NCI-H1930 (cell line): Measurements from ENCODE around the gene PACRG.

Experiments used
- DNase-seq, 2 experiments: peaks; one replicate each; lab custom pipeline; 2025; lab: John Stamatoyannopoulos, UW

Gene PACRG

DNA sequence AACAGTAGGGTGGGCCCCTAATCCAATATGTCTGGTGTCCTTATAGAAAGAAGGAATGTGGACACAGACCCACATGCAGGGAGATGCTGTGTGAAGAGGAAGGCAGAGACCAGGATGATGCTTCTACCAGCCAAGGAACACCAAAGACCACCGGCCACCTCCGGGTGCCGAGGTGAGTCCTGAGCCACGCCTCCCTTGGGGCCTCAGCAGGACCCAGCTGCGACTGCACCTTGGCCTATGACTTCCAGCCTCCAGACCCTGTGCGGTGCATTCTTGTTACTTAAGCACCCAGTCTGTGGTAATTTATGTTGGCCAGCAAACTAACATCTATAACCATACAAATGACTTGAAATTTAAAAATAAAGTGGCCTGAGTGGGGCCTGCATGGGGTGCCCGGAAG, 607.3 kb downstream of the PACRG start:
- DNase-seq, result no peak

DNA sequence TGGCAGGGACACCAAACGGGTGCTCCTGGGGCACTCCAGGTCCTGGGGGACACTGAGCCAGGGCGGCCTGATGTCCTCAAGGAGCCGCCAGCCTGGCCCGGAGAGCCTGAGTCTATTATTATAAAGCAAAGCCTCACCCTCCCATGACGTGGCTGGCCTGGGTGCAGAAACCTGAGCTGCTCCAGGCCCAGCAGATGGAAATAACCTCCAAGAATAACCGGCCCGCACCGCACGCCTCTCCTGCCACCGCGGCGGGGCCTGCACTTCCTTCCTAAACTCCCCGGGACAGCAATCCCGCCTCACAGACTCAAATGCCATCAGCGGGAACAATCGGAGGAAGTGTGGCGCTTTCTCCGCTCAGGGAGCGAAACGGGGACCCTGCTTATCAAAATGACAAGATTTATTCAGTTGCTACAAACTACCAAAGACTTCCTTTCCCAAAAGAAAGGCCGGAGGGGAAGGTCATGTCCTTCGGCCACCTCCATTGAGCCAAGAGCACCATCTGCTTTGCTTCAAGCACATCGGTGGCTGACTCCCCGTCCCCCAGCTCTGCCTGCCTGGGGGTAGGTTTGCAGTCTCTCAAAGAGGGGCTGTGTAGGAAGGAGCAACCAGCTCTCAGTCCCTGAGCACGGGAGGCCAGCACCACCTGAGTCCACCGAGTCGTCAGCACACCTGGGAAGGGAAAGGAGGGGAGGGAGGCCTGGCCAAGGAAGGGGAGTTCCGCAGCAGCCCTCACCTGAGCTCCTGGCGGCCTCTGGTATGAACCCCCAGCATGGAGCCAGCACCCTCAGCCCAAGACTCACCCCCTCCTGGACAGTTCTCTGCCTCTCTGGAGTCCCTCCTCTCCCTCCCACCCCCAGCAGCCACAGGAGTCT, 608.1 kb downstream of the PACRG start:
- no peak for DNase-seq

DNA sequence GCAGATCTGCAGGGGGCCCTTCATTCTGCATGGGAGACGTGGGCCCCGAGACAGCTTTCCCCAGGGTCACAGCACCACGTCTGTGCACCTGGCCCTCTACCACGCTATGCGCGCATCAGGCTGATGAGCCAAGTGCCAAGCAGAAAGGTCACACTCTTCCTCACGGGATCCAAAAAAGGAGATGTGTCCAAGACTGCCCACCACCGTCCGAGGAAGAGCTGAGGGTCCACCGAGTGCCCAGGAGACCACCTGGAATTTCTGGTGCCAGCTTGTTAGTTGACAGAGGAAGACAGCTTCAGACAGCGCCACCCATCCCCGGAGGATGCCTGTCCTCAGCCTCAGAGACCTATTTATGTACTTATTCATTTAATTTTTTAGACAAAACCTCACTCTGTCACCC, 609.2 kb downstream of the PACRG start:
- DNase-seq, result no peak

DNA sequence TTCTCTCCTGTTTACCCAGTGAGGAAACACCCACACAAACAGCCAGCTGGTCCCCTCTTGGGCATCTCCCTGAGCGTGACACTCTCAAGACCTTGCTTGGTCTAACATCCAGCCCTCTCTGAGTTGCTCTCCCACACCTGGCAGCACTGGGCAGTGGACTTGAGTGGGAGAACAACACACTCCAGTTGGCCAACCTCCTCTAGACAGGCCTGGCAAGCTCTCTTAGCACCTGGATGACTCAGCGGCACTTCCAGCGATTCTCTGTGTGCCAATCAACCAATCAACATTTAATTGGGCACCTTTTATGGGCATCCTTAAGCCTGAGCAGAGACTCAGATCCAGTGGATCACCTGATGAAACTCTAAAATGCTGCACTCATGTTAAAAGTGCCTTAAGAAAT, 610.2 kb downstream of the PACRG start:
- DNase-seq, result no peak

DNA sequence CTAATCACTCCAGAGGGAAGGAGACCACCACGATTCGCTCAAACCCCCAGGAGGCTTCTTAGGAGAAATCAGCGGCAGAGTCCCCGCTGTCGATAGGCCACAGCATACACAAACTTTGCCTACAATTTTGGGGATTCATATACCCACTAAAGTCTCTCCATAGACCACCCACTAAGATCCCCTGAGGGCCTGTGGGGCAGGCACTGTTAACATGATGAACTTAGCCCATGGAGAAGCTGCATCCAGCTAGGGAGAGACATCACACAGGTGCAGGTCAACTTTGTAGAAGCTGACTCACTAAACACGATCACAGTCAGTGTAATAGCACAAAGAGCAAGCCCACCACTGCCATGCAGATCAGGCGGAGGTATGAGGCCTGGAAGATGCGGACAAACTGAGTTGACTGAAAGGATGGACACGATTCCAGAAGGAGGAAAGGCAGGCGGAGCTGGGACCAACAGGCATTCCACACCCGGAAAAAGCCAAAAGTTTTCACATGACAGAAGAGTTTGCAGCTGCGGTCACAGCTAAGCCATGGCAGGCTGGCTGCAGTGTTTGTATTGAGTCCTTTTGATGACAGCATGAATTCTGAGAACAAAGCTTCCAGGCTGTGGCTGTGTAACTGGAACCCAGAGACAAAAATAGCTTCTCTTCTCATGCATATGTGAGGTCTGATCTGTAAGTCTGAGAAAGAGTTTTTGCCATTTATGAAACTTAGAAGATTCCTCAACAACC, 611.1 kb downstream of the PACRG start:
- no peak for DNase-seq

DNA sequence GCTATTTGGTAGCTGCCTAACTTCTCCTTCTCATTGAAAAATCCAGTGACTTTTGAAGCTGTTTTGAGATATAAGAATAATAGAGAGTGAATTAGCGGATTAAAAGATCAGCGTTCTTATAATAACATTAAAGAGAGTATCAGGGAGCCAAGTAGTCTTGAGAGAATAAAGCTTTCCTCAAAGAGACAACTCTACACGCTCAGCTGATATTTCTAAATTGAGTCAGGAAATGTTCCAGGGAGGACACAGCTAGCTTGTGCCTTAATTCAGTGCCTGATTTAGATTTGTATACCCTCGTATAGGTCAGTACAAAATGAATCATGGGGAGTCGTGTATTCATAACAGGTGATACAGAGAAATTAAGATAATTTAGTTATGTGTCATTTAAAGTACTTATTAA, 611.7 kb downstream of the PACRG start:
- DNase-seq, result no peak

DNA sequence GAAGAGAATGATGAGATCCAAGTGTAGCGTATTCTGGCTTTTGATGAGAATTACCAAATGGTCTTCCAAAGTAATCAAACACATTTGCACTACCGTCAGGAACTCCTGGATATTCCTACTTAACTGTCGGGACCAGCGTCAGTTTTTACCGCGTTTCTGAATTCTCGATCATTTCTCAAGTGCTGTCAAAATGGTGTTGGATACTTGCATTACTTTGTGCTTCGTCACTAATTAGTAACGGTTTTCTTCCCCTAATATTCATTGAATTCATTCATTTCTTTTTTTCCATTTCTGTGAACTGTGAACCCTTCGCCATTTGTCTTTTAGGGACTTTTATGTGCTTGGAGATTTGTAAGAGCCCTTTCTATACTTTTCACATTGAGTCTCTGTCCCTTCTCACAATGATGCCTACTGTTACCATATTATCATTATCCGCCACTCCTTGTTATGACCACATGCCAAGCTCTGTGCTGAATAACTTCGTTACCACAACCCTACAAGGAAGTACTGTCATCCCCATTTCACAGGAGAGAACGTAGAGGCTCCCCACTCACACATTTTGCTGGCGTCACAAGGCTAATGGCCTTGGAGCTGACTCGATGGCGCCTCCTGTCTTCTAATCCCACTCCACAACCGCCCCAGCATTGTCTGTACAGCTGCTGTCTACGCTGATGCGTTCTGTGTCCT, 612.6 kb downstream of the PACRG start:
- DNase-seq, result no peak

DNA sequence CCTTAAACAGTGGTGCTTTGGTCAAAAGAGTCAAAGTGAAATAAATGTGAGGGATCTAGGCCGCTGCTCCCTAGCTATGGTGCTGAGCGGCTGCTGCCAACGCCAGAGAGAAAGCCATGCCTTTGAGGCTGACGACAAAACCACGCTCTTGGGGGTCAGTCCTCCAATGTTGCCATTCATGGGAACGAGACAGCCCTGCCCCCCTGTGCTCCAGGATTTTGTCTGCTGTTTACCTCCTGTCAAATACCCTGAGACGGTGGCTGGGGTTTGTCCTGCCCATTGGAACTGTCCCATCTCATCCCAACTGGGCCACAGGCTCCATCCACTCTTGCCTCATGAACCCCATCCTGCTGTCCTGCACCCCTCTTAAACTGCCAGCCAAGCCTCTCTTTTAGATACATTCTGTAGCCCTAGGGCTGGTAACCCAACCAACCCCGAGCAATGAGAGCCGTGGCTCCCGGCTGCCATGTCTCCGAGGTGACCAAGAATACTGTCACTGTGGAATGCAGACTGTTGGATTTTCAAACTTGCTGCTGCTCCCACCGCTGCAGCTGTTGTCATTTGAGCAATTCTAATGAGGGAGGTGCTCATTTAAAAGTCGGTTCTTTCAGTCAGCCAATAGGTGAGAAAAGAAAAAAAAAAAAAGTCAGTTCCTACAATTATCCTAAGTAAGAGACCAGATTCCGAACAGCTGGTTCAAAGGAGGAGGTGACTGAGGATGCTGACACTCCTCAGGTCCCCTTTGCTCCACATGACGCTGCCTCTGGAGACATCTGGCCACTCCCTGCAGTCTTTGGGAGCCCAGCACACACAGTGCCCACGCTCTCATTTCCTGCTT, 613.7 kb downstream of the PACRG start:
- no peak for DNase-seq

DNA sequence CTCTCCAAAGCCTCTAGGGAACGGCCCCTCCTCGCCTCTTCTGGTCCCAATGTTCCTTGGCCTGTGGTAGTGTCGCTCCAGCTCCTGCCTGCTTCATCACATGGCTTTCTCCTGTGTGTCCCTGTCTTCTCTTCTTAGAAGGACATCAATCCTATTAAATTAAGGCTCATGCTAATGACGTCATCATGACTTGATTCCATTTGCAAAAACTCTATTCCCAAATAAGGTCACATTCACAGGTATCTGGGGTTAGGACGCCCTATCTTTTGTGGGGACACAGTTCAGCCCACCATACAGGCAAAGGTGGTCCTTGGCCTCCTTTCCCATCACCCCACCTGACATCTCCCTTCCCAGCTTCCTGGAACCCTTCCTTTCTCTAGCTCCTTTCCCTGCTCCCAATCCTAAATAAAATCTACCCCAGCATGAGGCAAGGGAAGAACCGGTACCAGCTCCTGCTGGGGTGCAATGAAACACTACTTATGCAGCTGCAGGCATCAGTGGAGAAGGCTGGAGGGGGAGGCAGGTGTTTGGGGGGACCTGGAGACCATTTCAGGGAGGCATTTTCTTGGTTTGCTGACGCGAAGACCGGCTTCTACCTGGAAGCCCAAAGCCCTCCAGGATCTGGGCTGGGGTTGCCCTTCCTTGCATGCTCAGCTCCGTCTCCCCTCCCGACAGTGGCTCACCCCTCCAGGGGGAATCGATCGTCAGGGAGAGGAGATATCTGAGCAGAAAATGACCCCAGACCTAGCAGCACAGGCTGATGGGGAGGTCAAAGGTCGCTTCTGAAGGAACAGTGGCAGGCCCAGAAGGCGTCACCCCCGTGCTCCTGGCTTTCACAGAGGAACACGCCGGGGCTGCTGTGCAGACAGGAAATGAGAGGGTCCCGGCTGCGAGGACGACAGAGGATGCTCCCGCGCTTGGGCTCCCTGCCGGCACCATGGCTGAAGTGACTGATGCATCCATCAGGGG, 615.1 kb downstream of the PACRG start:
- no peak for DNase-seq

DNA sequence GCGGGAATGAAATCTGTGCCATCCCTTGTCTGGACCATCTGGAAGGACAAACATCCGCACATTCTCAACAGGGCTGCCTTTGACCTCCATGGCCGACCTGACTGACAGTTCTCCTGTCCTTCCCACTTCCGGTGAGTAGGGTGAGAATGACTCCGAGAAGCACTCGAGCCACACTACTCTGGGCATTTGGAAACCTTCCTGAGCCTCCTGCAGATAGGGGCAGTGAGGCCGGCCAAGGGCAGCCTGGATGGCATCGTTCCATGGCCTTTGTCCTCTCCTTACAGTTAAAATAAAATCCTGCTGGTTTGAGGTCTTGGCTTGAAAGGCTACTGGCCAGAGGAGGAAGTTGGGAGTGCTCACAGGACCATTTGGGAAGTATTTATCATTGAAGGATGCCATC, 615.8 kb downstream of the PACRG start:
- DNase-seq, result no peak

DNA sequence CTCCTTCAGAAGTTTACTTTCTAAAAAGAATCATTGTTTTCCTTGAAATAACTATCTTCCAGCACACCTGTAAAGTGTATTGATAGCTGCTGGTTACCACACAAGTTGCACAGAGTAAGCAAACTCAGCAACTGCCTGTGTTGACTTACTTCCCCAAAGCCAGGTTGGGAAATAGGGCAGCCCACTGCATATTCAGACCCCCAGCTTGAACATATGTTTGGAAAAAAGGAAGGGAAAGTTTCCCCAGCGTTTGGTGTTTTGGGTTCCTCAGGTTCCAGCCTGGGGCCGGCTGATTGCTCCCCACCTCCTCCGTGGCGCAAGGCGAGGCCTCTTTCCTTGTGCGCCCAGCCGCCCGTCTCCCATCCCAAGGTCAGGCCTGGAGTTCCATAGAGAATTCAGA, 616.6 kb downstream of the PACRG start:
- no peak for DNase-seq

DNA sequence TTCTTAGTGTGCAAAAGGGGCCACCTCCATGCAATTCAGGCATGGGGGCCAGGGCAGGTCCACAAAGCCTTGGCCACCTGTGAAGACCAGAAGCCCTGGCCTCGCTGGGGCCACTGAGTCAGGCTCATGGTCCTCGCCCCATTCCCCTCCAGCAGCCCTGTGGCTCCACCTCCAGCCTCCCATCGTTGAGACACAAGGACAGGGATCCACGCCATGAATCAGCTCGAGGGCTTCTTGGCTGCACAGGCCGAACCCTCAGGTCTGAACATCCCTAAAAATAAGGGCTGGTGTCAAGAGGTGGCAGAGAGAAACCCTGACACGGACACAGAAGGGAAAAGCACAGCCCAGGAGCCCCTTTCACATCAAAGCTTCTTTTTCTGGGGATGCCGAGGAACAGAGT, 618.2 kb downstream of the PACRG start:
- no peak for DNase-seq

DNA sequence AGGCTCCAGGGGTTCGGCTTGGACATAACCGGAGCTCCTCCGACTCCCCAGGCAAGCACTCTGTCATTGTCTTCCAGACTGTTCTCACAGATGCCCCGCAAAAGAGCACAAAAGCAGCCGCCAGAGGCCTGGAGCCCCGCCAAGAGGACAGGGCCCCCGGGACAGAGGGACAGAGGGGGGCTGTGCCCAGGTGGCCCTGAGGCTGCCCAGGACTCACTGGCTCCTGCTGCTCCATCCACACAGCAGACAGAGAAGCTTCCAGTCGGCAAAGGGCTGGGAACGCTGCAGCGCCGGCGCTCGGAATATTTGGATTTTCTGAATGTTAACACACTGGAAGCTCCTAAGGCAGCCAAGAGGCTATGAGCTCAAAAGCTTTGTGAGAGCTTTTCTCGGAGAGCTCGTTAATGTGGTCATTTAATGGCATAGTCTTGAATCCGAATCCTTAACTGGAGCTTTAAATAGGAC, 618.8 kb downstream of the PACRG start:
- no peak for DNase-seq

DNA sequence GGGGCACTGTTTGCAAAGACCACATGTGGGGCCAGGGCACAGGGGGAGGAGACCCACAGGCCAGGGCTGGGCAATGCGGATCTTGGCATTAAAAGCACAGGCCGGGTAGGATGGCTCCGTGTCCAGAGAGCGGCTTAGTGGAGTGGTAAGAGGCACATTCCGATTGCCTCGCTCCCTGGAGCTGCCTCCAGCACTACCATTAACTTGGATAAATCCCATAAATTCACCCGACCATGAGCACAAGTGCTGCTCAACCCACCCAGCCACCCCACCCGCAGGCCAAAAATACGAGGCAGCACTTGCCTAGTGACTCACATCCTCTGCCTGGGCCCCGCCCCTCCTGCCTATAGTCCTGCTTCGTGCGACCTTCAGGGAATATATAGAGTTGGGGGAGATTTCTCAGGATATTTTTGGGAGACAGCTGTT, 619.3 kb downstream of the PACRG start:
- no peak for DNase-seq

DNA sequence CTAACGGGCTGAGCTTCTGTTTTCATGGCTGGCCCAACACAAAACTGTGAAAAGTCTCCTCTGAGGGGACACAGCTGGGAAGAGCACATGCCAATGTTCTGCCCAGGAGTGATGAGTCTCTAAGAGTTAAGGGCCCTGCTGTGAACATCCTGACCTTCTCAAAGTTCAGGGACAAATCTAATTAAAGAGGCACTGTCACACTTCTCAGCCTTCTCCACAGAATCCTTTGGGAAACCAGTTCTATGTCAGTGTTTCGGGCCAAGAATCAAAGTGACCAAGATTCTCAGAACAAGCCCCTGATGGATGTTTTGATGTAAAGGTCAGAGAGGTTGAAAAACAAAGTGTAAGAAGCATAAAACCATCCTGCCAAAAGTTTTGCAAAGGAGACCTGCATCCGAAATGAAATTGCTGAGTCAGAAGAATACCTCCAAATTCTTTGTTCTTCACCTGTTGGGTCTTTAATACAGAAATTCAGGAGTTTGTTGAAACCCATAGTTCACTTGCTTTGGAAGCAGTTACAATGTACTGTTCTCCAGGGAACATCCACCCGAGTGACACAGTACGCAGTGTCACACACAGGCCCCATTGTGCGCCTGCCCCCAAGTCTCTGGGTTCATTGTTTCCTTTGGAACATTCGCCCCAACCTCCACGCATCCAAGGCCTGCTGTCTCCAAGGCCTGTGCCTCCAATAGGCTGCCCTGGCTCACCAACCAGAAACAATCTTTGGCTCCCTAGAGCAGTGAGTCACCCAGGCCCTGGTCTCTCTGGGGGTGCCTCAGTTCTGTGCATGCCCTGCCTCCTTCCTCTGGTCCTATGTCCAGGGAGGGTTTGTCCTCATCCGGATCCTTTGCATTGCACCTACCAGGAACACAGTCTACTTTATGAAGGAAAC, 621.3 kb downstream of the PACRG start:
- no peak for DNase-seq

DNA sequence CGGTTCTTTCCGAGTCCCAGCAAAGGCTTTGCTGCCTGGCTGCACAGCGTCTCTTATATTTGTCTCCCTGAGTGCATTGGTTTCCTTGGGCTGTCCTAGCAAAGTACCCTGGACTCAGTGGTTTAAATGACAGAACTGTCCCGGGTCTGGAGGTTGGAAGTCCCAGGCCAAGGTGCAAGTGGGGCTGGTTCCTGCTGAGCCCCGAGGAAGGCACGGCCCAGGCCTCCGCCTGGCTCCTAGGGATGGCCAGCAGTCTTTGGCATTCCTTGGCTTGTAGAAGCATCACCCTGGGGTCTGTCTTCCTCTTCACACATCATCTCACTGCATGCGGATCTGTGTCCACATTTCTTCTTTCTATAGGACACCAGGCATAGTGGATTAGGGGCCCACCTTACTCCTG, 621.9 kb downstream of the PACRG start:
- DNase-seq, result no peak

DNA sequence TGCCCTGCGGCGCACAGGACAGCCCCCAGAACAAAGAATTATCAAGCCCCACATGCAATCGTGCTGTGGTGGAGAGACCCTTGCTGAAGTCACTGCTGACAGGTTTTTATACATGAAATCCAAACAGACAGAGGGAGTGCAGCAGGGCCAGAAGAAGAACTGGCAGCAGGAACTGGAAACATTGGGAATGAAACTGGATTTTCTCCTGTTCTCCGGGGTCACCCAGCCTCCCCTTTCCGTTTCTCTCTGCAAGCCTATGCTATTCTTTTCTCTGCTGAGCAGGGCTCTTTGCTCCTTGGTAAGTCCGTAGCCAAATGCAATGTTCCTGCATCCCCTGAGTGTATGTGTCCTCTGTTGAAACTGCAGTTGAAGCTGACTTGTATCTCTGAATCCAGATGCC, 623.2 kb downstream of the PACRG start:
- DNase-seq, result no peak

DNA sequence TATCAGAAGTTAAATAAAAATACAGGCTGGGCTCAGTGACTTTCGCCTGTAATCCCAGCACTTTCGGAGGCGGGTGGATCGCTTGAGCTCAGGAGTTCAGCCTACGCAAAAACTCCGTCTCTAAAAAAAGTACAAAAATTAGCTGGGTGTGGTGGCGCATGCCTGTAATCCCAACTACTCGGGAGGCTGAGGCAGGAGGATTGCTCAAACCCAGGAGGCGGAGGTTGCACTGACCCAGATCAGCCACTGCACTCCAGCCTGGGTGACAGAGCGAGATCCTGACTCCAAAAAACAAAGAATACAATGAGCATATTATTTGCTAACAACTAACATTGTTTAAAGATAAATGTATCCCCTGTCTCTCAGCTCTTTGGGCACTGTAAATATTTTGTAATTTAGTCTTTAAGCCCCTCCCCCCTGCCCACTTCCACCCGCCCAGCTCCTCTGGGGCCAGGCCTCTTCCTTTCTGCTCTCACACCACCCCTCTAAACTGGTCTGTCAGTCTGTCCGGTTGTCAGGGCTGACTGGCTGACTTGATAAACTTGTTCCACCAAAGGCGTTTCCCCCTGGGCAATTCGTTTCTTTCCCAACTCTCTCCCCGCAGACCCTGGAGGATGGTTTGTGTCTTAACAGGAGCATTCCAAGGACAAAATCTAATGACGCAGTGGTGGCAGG, 624.4 kb downstream of the PACRG start:
- DNase-seq, result no peak

DNA sequence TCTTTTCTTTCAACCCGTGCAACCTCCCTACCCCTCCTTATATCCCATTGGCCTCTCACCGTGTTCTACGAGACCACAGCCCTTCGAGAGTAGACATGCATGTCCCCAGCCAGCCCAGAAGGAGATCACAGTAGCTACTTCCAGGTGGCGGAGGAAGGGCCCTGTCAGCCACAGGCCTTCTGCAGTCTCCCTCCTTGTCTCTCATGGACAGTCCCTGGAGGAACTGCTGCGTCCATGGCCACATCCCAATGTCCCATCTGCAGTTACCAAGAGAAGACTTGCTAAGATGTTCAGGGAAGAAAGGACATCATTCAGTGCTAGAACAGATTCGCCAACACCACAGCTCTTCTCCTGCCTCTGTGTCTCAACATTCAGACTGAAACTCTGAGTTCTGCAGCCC, 625.2 kb downstream of the PACRG start:
- no peak for DNase-seq
